ENCODE results near the gene INKA2.

Gene INKA2

DNA sequence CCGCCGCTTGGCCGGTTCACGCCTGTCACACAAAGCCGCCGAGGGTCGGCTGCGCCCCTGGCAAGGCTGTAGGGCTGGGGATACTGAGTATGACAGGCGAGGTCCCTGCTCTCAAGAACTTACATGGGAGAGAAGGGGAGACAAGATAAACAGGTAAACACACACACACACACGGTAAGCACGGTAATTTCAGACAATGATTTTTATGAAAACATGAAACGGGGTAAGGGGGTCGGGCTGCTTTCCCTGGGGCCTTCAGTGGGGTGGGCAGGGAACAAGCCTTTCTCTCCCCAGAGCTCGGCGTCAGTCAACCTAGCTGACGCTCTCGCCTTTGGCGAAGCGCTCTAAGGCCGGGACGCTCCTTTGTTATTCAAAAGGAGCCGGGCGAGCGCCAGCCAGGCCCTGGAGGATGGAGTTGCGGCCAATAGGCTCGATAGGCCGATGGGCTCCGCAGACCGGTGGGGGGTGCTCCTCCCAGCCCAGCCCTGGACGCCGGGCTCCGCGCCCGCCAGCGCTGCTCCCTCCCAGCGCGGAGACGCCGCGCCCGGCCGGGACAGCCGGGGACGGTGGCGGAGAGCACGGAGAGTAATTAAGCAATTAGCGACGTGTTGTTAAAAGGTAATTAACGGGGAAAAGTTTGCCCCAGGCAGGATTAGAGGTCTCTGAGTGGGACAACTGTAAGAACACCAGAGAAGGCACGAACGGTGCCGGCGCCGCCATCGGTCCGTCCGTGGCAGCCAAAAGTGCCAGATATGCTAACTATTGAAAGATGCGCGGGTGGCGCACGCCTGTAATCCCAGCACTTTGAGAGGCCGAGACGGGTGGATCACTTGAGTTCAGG lies 950 bp upstream of the INKA2 start:
- Histone ChIP-seq H3K27me3 (ENCODE audit: insufficient read depth, low read length, poor library complexity, severe bottlenecking) (no peaks in the 10 kb centered on the region), H3K4me1 (ENCODE audit: insufficient read depth, low read length, poor library complexity, severe bottlenecking) (peaks cover 30% of the 10 kb centered on the region), H2AFZ (ENCODE audit: low read length) (peak overlapping the region; percentile 95), H3K4me2 (ENCODE audit: low read depth, low read length, poor library complexity, severe bottlenecking) (peak overlapping the region; percentile 94), H3K4me3 (ENCODE audit: low read length, poor library complexity, severe bottlenecking) (peak overlapping the region; percentile 81), H3K9ac (ENCODE audit: low read depth, low read length, poor library complexity, severe bottlenecking) (peak overlapping the region; percentile 90), H3K36me3 (ENCODE audit: insufficient read depth, low read length) (no peaks in the 10 kb centered on the region), H4K20me1 (ENCODE audit: insufficient read depth, low read length, poor library complexity, severe bottlenecking) (no peaks in the 10 kb centered on the region), H3K9me3 (ENCODE audit: insufficient read depth, low read depth, low read length) (no peaks in the 10 kb centered on the region), H3K79me2 (ENCODE audit: insufficient read depth, low read length) (no peaks in the 10 kb centered on the region), H3F3A (ENCODE audit: low read depth) (no peaks in the 10 kb centered on the region), H3K9me2 (replicated peaks; ENCODE audit: low read depth, low read length) (no peaks in the 10 kb centered on the region)
- no peak for TF ChIP-seq EZH2phosphoT487 (IDR thresholded peaks at IDR 0.05; ENCODE audit: borderline replicate concordance)
- TF ChIP-seq, protein P1, sequence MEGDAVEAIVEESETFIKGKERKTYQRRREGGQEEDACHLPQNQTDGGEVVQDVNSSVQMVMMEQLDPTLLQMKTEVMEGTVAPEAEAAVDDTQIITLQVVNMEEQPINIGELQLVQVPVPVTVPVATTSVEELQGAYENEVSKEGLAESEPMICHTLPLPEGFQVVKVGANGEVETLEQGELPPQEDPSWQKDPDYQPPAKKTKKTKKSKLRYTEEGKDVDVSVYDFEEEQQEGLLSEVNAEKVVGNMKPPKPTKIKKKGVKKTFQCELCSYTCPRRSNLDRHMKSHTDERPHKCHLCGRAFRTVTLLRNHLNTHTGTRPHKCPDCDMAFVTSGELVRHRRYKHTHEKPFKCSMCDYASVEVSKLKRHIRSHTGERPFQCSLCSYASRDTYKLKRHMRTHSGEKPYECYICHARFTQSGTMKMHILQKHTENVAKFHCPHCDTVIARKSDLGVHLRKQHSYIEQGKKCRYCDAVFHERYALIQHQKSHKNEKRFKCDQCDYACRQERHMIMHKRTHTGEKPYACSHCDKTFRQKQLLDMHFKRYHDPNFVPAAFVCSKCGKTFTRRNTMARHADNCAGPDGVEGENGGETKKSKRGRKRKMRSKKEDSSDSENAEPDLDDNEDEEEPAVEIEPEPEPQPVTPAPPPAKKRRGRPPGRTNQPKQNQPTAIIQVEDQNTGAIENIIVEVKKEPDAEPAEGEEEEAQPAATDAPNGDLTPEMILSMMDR (conservative IDR thresholded peaks at IDR 0.05; ENCODE audit: low read length) = no peak

DNA sequence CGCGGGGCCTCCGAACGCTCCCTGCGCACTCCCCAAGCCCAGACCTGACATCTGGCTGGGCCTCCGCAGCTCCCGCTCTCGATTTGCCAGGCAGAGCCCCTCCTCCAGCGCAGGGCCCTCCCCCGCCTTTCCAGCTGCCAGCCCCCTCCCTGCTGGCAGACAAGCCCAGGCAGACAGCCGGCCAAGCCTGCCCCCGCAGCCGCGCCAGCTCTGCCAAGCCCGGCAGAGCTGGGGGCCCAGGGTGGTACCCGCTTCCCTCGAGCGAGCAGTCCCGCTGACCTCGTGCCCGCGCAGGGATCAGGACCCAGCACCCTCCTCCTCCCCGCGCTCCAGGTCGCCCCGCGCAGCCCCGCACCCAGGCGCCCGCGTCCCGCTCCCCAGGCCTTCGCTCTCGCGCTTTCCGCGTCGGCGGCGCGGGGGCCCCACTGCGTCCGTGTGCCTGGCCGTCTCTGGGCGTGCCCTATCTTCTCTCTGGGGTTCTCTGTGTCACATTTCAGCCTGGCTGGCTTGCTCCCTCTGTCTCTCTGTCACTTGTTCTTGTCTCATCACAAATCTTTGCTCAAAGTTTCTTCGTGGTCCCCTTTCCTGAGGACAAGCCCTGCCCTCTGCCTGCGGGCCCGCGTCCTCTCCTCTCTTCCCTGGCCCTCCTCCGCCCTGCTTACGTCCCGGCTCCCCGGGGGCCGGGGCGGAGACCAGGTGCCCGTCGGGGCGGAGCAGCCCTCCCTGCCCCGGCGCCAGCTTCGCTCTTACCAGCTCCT lies 580 bp downstream of the INKA2 start:
- Histone ChIP-seq H3K9ac (ENCODE audit: low read depth, low read length, poor library complexity, severe bottlenecking) (peak overlapping the region; percentile 90), H3K9me3 (ENCODE audit: insufficient read depth, low read depth, low read length) (no peaks in the 10 kb centered on the region), H3F3A (ENCODE audit: low read depth) (no peaks in the 10 kb centered on the region), H2AFZ (ENCODE audit: low read length) (peak overlapping the region; percentile 95), H3K79me2 (ENCODE audit: insufficient read depth, low read length) (no peaks in the 10 kb centered on the region), H3K36me3 (ENCODE audit: insufficient read depth, low read length) (no peaks in the 10 kb centered on the region), H3K4me1 (ENCODE audit: insufficient read depth, low read length, poor library complexity, severe bottlenecking) (peaks cover 30% of the 10 kb centered on the region), H4K20me1 (ENCODE audit: insufficient read depth, low read length, poor library complexity, severe bottlenecking) (no peaks in the 10 kb centered on the region), H3K4me2 (ENCODE audit: low read depth, low read length, poor library complexity, severe bottlenecking) (peak overlapping the region; percentile 94), H3K27me3 (ENCODE audit: insufficient read depth, low read length, poor library complexity, severe bottlenecking) (no peaks in the 10 kb centered on the region), H3K9me2 (replicated peaks; ENCODE audit: low read depth, low read length) (no peaks in the 10 kb centered on the region), H3K4me3 (ENCODE audit: low read length, poor library complexity, severe bottlenecking) (peak overlapping the region; percentile 81)
- TF ChIP-seq EZH2phosphoT487 (IDR thresholded peaks at IDR 0.05; ENCODE audit: borderline replicate concordance) = no peak
- TF ChIP-seq, protein P1 (conservative IDR thresholded peaks at IDR 0.05; ENCODE audit: low read length) = no peak

DNA sequence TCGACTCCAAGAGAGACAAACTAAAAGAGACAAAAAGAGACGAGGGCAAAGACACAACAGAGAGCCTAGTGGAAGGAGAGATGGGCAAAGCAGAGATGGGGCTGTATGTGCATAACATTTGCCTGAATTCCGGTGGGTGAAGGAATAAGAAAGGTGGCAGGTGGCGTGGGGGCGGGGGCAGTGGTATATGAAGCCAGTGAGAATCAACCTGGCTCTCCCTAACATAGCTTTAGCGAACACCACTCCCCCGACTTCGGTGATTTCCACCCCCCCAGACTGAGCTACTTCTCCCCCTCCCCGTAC lies 1.1 kb downstream of the INKA2 start:
- H3K4me1 ChIP-seq (ENCODE audit: insufficient read depth, low read length, poor library complexity, severe bottlenecking) = peaks cover 30% of the 10 kb centered on the region
- peak overlapping the region; percentile 95 for H2AFZ ChIP-seq (ENCODE audit: low read length)
- peak overlapping the region; percentile 90 for H3K9ac ChIP-seq (ENCODE audit: low read depth, low read length, poor library complexity, severe bottlenecking)

More for the DNA sequence above, 1.1 kb downstream of the INKA2 start:
- H3K36me3 ChIP-seq (ENCODE audit: insufficient read depth, low read length) = no peaks in the 10 kb centered on the region
- no peaks in the 10 kb centered on the region for H3K27me3 ChIP-seq (ENCODE audit: insufficient read depth, low read length, poor library complexity, severe bottlenecking)
- TF ChIP-seq EZH2phosphoT487 (IDR thresholded peaks at IDR 0.05; ENCODE audit: borderline replicate concordance) = no peak
- TF ChIP-seq, protein P1 (conservative IDR thresholded peaks at IDR 0.05; ENCODE audit: low read length) = no peak
- H4K20me1 ChIP-seq (ENCODE audit: insufficient read depth, low read length, poor library complexity, severe bottlenecking) = no peaks in the 10 kb centered on the region
- peak overlapping the region; percentile 81 for H3K4me3 ChIP-seq (ENCODE audit: low read length, poor library complexity, severe bottlenecking)
- H3K9me2 ChIP-seq (replicated peaks; ENCODE audit: low read depth, low read length) = no peaks in the 10 kb centered on the region
- H3F3A ChIP-seq (ENCODE audit: low read depth) = no peaks in the 10 kb centered on the region
- H3K4me2 ChIP-seq (ENCODE audit: low read depth, low read length, poor library complexity, severe bottlenecking) = peak overlapping the region; percentile 94
- H3K79me2 ChIP-seq (ENCODE audit: insufficient read depth, low read length) = no peaks in the 10 kb centered on the region
- H3K9me3 ChIP-seq (ENCODE audit: insufficient read depth, low read depth, low read length) = no peaks in the 10 kb centered on the region

All from Loucy (cell line).